Kidney (tissue), 14 donors: ENCODE data around the gene KANK3. TPM values are rescaled to one million over a fixed set of nuclear protein-coding genes. Genes with fewer than 3 reads are reported as not detected.
"Not testable (repeated sequence)": the region's sequence is repeated elsewhere in the genome, so short reads cannot be mapped to it uniquely, and the experiment has no call there.

Source experiments
- DNase-seq, 5 donors: peaks; one replicate each; pipeline ENCODE4 v3.0.0-alpha.2; 2013 to 2020
- FAIRE-seq: peaks from 2 replicates; lab custom pipeline; 2012; peaks lifted over from hg19 to GRCh38; lab: Jason Lieb, UNC
- H3K27ac ChIP-seq, 2 donors: one replicate each; pipeline ENCODE4 v1.7.0; 2013; ENCODE audit warnings: low read depth in 2 of 2, low read length in 2 of 2, inconsistent platforms in 1 of 2
- H3K27me3 ChIP-seq: one replicate; pipeline ENCODE4 v1.7.1; 2013; ENCODE audit warnings: low read length, inconsistent platforms; ENCODE audit not compliant: control insufficient read depth, insufficient read depth
- H3K36me3 ChIP-seq, 3 donors: one replicate each; pipeline versions ENCODE4 v1.7.0 to v1.7.1; 2013; ENCODE audit warnings: low read length in 3 of 3, control low read depth in 1 of 3, inconsistent platforms in 1 of 3; ENCODE audit not compliant: insufficient read depth in 3 of 3, control insufficient read depth in 2 of 3
- H3K4me1 ChIP-seq, 3 donors: one replicate each; pipeline versions ENCODE4 v1.7.0 to v1.7.1; 2013; ENCODE audit warnings: low read length in 3 of 3, inconsistent platforms in 1 of 3, low read depth in 1 of 3; ENCODE audit not compliant: control insufficient read depth in 2 of 3, insufficient read depth in 2 of 3
- H3K4me3 ChIP-seq, 3 donors: one replicate each; pipeline versions ENCODE4 v1.7.0 to v1.8.1; 2013; ENCODE audit warnings: low read length in 3 of 3, control low read depth in 1 of 3, inconsistent platforms in 1 of 3
- H3K9ac ChIP-seq, 3 donors: one replicate each; pipeline versions ENCODE4 v1.7.0 to v1.7.1; 2013; ENCODE audit warnings: low read length in 3 of 3, control low read depth in 1 of 3, inconsistent platforms in 1 of 3
- H3K9me3 ChIP-seq, 3 donors: one replicate each; pipeline versions ENCODE4 v1.7.0 to v1.7.1; 2013; ENCODE audit warnings: low read length in 3 of 3, control low read depth in 1 of 3, inconsistent platforms in 1 of 3; ENCODE audit not compliant: control insufficient read depth in 2 of 3, insufficient read depth in 1 of 3
- intact Hi-C: fragments of 100-400 bp; cut with DNase I; formaldehyde crosslinking; loops from one replicate; pipeline ENCODE4 v1.11.1; 2022
- polyA plus RNA-seq: library from polyadenylated mRNA; stranded (reverse); fragments of 350-450 nt; fragmentation: Illumina TruSeq; extraction: RNeasy Lipid Tissue Mini Kit (QIAGEN cat#74804); gene quantifications from one replicate; pipeline ENCODE4 v1.2.3, GENCODE V29; 2014; ENCODE audit warnings: low read depth, low replicate concordance; ENCODE audit not compliant: insufficient read depth
- total RNA-seq: library from RNA; stranded (reverse); fragmentation: NEBNext Ultra II Directional; extraction: Animal tissue kit (Norgen Biotek cat#: 25700); gene quantifications from one replicate; pipeline ENCODE4 v1.2.1, GENCODE V29; 2021
- TF ChIP-seq, protein P1 (sequence below): IDR thresholded peaks from 3 replicates; pipeline ENCODE4 v1.5.1; 2012; ENCODE audit warnings: mild to moderate bottlenecking, moderate library complexity, borderline replicate concordance; ENCODE audit not compliant: insufficient read depth; ENCODE audit errors: extremely low read depth
- donor health status: control.
- donor health status: control.
- donor health status: control.
- donor health status: control.
- donor health status: control.
- donor health status: DM: yes; HTN: yes; CAD: no.
- donor health status: Normal renal cell carcinoma (clear cell type).

Gene KANK3
- total and polyA plus RNA-seq, 2 donors from 2014 or later = 15.0 to 26.6 TPM

DNA sequence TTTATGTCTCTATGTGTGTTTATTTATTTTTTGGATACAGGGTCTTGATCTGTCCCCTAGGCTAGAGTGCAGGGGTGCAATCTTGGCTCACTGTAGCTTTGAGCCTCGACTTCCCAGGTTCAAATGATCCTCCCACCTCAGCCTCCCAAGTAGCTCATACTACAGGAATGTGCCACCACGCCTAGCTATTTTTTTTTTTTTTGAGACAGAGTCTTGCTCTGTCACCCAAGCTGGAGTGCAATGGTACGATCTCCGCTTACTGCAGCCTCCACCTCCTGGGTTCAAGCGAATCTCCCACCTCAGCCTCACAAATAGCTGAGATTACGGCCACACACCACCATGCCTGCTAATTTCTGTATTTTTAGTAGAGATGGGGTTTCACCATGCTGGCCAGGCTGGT is 15.9 kb upstream of the KANK3 start:
- no peak overlapping the region for H3K27ac ChIP-seq
- H3K36me3 ChIP-seq = no peaks in the 10 kb centered on the region
- FAIRE-seq (no peak), DNase-seq (no peak)
- peaks cover 3% of the 10 kb centered on the region for H3K27me3 ChIP-seq
- TF ChIP-seq, protein P1, sequence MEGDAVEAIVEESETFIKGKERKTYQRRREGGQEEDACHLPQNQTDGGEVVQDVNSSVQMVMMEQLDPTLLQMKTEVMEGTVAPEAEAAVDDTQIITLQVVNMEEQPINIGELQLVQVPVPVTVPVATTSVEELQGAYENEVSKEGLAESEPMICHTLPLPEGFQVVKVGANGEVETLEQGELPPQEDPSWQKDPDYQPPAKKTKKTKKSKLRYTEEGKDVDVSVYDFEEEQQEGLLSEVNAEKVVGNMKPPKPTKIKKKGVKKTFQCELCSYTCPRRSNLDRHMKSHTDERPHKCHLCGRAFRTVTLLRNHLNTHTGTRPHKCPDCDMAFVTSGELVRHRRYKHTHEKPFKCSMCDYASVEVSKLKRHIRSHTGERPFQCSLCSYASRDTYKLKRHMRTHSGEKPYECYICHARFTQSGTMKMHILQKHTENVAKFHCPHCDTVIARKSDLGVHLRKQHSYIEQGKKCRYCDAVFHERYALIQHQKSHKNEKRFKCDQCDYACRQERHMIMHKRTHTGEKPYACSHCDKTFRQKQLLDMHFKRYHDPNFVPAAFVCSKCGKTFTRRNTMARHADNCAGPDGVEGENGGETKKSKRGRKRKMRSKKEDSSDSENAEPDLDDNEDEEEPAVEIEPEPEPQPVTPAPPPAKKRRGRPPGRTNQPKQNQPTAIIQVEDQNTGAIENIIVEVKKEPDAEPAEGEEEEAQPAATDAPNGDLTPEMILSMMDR = no peak
- peaks cover 0 to 9% (median 6%) of the 10 kb centered on the region in 3 donors for H3K4me1 ChIP-seq
- H3K9ac ChIP-seq = no peak overlapping the region
- H3K4me3 ChIP-seq = no peak overlapping the region
- intact Hi-C loops = no loop called here
- peaks cover 0 to 3% (median 0%) of the 10 kb centered on the region in 3 donors for H3K9me3 ChIP-seq

DNA sequence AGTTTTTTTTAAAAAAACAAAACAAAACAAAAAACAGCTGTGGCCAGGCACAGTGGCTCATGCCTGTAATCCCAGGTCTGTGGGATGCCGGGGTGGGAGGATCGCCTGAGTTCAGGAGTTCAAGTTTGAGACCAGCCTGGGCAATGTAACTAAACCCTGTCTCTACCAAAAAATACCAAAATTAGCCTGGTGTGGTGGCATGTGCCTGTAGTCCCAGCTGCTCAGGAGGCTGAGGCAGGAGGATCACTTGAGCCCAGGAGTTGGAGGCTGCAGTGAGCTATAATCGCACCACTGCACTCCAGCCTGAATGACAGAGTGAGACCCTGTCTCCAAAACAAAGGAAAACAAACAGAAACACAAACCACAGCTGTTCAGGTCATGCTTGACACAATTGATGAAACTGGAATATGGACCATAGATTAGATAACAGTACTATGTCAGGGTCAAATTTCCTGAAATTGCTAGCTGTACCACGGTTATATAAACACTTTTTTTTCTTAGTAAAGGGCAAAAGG is 14.0 kb upstream of the KANK3 start:
- TF ChIP-seq, protein P1 = no peak
- intact Hi-C loops = no loop called here
- H3K4me1 ChIP-seq = peaks cover 0 to 6% (median 1%) of the 10 kb centered on the region in 3 donors

DNA sequence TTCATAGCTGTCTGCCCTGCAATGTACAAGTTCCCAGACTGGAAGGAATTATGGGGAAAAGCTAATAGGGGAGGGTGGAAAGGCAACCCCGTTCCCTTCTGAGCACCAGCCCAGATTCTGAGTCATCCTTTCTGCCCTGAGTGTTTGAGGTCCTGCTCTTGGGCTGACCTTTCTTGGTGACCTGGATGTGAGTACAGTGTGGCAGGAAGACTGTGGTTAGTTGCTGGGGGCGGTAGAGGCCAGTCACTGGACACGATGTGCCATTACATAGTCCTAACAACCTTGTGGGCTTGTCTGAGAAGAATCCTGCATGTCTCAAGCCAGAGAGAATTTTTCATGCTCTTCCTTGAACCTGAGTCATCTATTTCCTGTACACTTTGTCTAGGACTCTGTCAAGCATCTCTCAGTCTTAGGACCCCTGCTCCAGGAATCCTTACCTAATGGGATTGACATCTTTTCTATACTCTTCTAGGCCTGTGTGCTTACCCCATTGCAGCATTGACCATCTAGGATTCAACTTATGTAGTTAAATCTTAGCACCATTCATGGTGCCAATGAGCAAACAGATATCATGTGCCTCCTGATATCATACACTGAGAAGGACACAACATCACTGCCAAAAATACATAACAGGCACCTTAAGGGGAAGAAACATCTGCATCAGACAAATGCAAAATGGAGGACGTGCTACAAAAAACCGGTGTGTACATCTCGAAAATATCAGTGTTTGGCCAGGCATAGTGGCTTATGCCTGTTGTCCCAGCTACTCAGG is 12.8 kb upstream of the KANK3 start:
- Histone ChIP-seq H3K4me1 (peaks cover 0 to 3% (median 0%) of the 10 kb centered on the region in 3 donors), H3K9ac (no peak overlapping the region), H3K36me3 (no peaks in the 10 kb centered on the region), H3K4me3 (no peak overlapping the region), H3K27me3 (no peaks in the 10 kb centered on the region), H3K27ac (peak overlapping the region in 1 of 2 donors; percentile 14), H3K9me3 (peaks cover 0 to 3% (median 0%) of the 10 kb centered on the region in 3 donors)
- intact Hi-C loops = no loop called here
- TF ChIP-seq, protein P1 = no peak
- FAIRE-seq (no peak), DNase-seq (peak in 1 of 5 donors; percentile 82)

More for the DNA sequence above, 14.0 kb upstream of the KANK3 start:
- FAIRE-seq (no peak), DNase-seq (no peak)
- Histone ChIP-seq H3K4me3 (no peak overlapping the region), H3K36me3 (no peaks in the 10 kb centered on the region), H3K9ac (no peak overlapping the region), H3K9me3 (peaks cover 0 to 3% (median 0%) of the 10 kb centered on the region in 3 donors), H3K27ac (no peak overlapping the region), H3K27me3 (no peaks in the 10 kb centered on the region)

DNA sequence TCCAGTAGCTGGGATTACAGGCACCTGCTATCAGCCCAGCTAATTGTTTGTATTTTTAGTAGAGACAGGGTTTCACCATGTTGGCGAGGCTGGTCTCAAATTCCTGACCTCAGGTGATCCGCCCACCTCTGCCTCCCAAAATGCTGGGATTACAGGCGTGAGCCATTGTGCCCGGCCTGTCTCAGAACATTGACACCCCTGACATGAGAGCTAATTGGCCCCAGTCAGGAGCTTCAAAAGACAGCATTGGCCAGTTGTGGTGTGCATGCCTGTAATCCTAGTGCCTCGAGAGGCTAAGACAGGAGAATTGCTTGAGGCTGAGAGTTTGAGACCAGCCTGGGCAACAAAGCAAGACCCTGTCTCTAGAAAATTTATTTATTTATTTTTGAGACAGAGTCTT is 9.8 kb upstream of the KANK3 start:
- FAIRE-seq, H3K4me3 ChIP-seq: not testable (repeated sequence)

More for the DNA sequence above, 9.8 kb upstream of the KANK3 start:
- H3K27me3 ChIP-seq, H3K9ac ChIP-seq, H3K36me3 ChIP-seq, H3K9me3 ChIP-seq, DNase-seq, H3K4me1 ChIP-seq, H3K27ac ChIP-seq, intact Hi-C loops: not testable (repeated sequence)
